GM18907 (cell line): Measurements from ENCODE around the gene ART3.
A peak's percentile ranks its signal among the peaks of the same experiment; 100 is the strongest.
"Not testable (repeated sequence)": the region's sequence is repeated elsewhere in the genome, so short reads cannot be mapped to it uniquely, and the experiment has no call there.

Source experiments
- ATAC-seq: cut with Tn5 transposase; IDR thresholded peaks from one replicate; pipeline ENCODE4 v1.9.1; 2021; ENCODE audit warnings: mild to moderate bottlenecking, moderate library complexity; ENCODE audit not compliant: unreplicated experiment

The ART3 gene

GRCh38 chr4:76074468-76074867, at the start of gene ART3:
ART3 (plus strand) TSS chr4:76074709; CDS start chr4:76075890, 1,181 bp downstream.
- no peak for ATAC-seq

GRCh38 chr4:76028350-76028765, 46.2 kb upstream of the ART3 start:
- ATAC-seq, result no peak

- ATAC-seq, result no peak
Measured at GRCh38 chr4:76029300-76029699, 45.2 kb upstream of the ART3 start.

- ATAC-seq, result no peak
Measured at GRCh38 chr4:76035141-76035540, 39.4 kb upstream of the ART3 start.

- ATAC-seq, result no peak
Measured at GRCh38 chr4:76035799-76036380, 38.6 kb upstream of the ART3 start, which contains the start of gene CXCL11. CXCL11 (minus strand) TSS chr4:76036070; CDS start chr4:76035987, 83 bp downstream.

GRCh38 chr4:76036855-76037254, 37.7 kb upstream of the ART3 start:
- ATAC-seq, result no peak

- ATAC-seq, result not testable (repeated sequence)
Measured at GRCh38 chr4:76042241-76042998, 32.1 kb upstream of the ART3 start.

- not testable (repeated sequence) for ATAC-seq
Measured at GRCh38 chr4:76043306-76043705, 31.2 kb upstream of the ART3 start.

- ATAC-seq, result not testable (repeated sequence)
Measured at GRCh38 chr4:76044686-76045085, 29.8 kb upstream of the ART3 start.

GRCh38 chr4:76049860-76050416, 24.6 kb upstream of the ART3 start:
- not testable (repeated sequence) for ATAC-seq

- not testable (repeated sequence) for ATAC-seq
Measured at GRCh38 chr4:76050560-76051050, 23.9 kb upstream of the ART3 start.

- ATAC-seq, result no peak
Measured at GRCh38 chr4:76053730-76054129, 20.8 kb upstream of the ART3 start.

GRCh38 chr4:76055016-76055415, 19.5 kb upstream of the ART3 start:
- peak; percentile 98 for ATAC-seq

GRCh38 chr4:76055421-76055820, 19.1 kb upstream of the ART3 start:
- ATAC-seq, result no peak

- peak; percentile 44 for ATAC-seq
Measured at GRCh38 chr4:76058302-76058701, 16.2 kb upstream of the ART3 start.

- ATAC-seq, result no peak
Measured at GRCh38 chr4:76058888-76059426, 15.6 kb upstream of the ART3 start.

GRCh38 chr4:76059750-76060149, 14.8 kb upstream of the ART3 start:
- no peak for ATAC-seq

GRCh38 chr4:76060506-76060905, 14.0 kb upstream of the ART3 start:
- ATAC-seq, result no peak

GRCh38 chr4:76061421-76061820, 13.1 kb upstream of the ART3 start:
- no peak for ATAC-seq

GRCh38 chr4:76061982-76062381, 12.5 kb upstream of the ART3 start:
- ATAC-seq, result peak; percentile 74

- ATAC-seq, result no peak
Measured at GRCh38 chr4:76066546-76066945, 8.0 kb upstream of the ART3 start.
